ENCODE measurements around the gene CDH8.

The CDH8 gene

DNA sequence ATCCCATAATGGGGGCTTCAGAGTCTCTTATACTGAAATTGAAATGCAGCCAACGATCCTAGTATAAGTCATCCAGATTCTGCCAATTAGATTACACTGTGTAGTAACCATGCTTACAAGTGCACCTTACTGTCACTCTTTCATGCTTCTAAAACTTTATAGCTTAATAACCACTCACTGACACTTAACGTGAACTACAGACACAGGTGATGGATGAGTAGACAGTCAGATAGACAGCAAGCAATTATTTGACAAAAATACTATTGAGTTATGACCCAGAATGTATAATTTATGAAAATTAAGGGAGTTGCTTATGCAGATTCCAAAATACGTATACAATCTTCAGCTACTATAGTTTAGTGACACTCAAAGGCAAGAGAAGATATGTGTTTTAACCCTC lies 6.3 kb downstream of the CDH8 start:
- DNase-seq (ENCODE audit: low read depth in 3 of 3) = no peak

DNA sequence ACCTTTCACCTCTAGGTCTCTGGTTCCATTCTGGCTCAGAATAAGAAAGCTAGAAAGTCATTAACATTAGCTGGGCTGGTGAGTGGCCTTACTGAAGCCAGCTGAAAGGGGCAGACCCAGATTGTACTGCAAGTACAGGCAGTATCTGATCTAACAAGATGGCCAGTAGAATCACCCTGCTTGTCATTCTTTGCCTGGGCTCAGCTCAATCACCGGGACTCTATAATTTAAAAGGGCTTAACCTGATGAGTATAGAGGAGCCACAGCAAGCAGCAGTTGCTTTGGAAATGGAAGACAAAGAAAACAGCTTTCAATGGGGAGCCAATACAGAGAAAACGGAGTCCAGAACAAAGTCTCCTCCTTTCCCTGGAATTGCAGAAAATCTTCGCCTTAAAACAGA lies 13.6 kb downstream of the CDH8 start:
- DNase-seq (ENCODE audit: low read depth in 3 of 3) = no peak

DNA sequence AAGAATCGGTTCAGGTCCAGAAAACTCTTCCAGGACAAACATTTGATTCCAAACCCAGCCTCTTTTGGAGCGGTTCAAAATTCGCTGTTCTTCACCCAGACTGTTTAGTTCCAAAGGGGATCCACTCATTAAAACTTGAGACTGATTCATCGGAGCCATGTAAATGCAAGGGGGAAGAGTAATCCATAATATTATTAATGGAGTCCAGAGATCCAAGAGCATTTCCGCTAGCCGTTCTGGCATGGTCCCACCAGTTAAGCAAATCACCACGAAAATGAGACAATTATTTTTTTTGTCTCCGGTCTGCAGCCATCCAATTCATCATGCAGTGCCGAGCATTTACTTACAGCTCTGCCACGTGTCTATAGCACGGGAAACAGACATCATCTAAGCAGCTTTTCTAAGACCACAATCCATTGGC lies 15.1 kb downstream of the CDH8 start:
- no peak for DNase-seq (ENCODE audit: low read depth in 3 of 3)

DNA sequence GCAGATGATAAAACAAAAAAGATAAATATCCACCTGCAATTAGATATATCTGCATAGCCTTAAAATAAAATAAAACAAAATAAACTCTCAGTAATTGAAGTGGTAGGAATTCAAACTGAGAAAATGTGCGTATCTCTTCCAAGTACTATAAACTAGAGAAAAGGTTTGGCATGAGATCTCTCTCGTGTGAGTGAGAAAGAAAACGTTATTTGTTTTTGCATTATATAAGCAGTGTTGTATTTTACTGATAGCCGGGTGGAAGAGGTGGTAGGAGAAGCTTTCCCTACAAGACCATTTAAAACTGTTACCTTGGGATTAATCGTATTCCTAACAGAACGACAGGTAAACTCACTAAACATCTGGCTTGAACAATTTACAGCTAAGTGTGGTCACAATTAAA lies 15.6 kb downstream of the CDH8 start:
- DNase-seq (ENCODE audit: low read depth in 3 of 3) = no peak

DNA sequence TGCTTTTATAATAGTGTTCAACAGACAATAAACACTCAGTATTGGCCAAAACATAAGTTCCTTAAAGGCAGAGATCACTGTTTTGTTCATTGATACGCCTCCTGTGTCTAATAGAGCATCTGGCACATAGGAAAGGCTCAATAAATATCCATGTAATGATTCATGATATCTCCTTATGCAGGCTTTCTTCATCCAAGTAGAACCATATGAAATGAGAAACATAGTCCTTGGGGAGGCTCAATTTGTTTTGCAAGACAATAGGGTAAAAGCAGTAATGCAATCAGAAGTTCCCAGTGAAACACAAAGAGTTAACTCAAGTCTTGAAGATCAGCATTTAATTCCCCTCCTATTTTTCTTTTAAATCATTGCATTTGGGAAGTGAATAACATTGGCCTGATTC lies 16.4 kb downstream of the CDH8 start:
- DNase-seq (ENCODE audit: low read depth in 3 of 3) = no peak

DNA sequence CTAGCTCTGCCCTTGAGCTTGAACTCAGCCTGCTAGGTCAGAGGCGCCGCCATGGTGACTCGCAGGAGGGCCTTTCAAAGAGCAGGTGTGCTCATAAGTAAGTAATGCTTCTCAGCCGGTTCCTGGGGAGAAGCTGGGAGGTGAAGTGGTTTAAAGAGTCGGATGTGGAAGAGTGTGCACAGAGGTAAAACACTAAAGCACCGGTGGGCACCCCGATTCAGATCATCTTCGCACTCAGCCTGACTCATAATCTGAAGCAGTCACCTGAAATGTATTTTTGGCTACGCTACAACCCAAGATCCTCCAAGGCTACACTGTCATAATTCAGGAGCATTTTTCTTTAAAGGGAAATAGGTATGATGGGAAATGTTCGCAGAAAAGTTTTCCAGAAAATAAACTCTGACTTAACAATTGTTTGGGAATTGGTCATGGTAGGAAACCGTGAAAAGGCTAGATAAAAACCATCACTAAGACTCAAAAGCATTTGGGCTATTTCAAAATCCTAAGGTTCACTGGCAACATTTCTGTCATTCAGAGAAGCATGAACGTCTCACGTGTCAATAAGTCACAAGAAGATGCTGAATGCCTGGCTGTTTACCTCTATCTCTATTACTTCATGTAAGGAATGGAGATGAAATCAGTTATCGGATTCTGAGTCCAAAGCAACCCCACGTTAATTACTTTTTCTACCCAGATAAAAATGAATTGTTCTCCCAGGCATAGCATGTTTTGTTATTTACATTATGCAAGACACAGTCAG lies 17.8 kb downstream of the CDH8 start:
- no peak for DNase-seq (ENCODE audit: low read depth in 3 of 3)

DNA sequence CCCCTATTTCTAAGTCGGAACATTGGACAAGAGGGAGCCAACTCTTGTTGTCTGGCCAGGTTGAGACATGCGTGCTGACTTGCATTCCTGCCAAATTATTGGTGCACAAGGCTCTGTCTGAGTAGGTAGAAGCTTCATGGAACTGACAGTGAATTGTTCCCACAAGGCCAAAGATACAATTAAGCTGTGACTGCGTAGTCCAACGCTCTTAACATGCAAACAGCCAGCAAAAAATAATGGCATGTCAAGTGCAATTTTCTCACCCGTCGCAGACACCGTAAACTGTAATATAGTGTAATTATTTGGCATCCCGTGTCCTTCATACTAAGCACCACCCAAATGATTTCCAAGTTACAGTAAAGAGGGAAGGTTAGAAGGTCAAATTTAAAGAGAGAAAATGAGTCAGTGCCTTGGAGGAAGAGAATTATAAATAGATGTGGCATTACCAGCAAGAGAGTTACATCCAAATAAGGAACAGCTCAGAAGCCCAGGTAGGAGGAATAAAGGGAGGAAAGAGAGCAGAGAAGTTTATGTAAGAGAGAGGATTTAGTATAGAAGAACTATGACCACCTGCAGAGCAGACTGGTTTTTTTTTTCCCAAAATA lies 21.8 kb downstream of the CDH8 start:
- DNase-seq (ENCODE audit: low read depth in 3 of 3) = no peak

DNA sequence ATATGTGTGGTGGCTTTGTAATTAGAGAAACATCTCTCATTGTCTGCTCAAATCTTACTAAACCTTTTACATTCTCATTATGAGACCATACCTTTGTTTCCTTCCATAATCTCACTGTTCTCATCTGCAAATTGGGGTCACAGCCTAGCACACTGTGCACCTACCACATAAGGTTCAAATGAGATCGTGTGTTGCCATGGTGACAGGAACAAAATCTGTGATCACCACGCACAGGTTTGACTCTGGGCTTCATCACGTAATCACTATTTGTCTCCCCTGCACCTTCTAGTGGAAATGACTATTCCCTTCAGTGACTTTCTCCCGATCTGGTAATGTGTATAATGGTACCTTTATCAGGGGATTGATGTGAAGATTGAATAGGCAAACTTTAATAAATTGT lies 26.1 kb downstream of the CDH8 start:
- DNase-seq (ENCODE audit: low read depth in 3 of 3) = no peak

DNA sequence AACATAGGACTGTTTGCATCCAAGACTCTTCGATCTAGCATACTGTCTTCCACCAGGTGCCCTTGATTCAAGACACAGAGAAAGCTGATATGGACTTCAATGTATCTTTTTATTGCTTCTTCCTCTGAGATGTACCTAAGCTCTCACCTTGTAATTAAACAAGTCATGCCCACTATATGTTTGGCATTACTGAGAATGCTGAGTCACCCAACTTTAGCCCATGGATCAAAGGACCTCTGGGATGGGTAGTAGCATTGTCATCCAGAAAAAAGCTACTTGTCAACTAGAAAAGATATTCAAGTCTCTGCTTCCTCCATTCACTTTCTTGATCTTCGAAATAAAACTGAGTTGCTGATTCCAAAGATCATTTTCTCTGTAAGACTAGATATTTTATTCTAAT lies 37.8 kb downstream of the CDH8 start:
- no peak for DNase-seq (ENCODE audit: low read depth in 3 of 3)

DNA sequence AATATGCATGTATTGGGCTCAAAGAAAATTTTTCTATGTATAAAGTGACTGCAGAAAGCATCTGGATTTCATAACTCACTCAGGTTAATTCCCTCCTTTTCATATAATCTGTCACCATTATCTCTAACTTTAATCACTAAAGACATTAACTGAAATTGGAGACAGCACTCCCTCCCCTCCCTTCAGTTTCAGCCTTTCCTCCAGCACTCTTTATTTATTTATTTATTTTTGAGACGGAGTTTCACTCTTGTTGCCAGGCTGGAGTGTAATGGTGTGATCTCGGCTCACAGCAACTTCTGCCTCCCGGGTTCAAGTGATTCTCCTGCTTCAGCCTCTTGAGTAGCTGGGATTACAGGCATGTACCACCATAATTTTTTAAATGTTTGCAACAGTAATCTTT lies 43.1 kb downstream of the CDH8 start:
- no peak for DNase-seq (ENCODE audit: low read depth in 3 of 3)

DNA sequence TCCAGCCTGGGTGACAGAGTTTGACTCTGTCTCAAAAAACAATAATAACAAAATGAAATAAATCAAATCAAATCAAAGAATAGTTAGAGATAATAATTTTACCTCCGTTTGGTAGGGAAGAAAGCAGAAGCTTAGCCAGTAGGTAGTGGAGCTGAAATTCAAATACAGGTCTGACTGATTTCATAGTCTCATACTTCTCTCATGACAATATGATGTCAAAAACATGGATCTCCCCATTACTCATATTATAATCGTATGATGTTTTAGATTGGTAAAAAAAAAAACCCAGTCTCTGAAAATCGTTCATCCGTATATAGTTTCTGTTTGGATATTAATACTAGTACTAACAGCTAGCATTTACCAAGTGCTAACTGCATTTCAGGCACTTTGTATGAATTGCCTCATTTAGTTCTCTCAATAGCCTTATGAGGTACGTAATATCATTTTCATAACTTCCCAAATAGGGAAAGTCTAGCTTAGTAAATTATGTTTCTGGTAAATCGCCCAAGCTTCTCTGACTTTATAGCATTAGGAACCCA lies 48.7 kb downstream of the CDH8 start:
- no peak for DNase-seq (ENCODE audit: low read depth in 3 of 3)

DNA sequence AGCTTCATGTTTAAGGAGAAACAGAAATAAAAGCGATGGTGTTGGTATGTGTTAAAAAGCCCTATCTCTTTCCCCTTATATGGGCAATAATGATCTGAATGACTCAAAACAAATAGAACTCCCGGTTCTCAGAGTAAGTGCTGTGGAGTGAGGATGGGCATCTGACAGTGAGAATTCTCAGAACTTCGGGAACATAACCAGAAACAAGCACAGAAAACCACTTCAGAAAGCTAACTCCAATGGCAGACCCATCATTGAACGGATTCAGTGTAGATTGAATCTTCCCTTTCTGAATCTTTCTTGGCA lies 67.2 kb downstream of the CDH8 start:
- DNase-seq (ENCODE audit: low read depth in 3 of 3) = no peak

DNA sequence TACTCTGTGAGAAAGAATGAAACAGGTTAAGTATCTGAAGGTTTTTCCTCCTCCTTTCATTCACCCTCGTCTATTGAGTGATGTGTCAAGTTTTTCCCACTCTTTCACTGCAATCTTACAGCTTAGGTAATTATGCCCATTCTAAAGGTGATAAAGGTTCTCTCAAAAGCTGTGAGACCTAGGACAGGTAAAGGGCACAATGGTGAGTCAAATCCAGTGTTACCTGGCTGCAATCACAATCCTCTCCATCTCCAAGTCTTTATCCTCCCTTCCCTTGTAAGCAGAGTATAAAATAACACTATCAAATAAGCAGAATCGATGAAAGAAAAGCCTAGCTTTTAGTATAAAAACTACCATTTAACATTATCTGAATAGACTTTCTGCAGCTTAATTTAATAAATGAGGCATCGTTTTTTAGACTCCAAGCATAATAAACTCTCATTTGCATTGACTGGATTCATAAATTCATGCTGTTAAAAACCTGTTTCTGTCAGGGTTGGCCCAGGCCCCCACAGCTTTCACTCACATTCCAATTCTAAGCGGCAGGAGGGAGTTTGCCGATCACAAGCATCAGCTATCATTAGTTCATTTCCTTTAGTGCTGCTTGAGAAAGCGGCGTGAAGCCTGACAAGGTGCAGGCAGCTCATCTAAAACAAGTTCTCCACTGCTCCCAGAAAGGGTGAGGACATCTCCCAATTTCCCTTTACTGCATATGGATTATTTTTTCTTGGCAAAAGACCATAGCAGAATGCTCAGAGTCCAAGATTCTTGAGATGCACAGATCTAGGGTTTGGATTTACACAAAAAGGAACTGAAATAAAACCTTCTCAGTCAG lies 67.8 kb downstream of the CDH8 start:
- no peak for DNase-seq (ENCODE audit: low read depth in 3 of 3)

DNA sequence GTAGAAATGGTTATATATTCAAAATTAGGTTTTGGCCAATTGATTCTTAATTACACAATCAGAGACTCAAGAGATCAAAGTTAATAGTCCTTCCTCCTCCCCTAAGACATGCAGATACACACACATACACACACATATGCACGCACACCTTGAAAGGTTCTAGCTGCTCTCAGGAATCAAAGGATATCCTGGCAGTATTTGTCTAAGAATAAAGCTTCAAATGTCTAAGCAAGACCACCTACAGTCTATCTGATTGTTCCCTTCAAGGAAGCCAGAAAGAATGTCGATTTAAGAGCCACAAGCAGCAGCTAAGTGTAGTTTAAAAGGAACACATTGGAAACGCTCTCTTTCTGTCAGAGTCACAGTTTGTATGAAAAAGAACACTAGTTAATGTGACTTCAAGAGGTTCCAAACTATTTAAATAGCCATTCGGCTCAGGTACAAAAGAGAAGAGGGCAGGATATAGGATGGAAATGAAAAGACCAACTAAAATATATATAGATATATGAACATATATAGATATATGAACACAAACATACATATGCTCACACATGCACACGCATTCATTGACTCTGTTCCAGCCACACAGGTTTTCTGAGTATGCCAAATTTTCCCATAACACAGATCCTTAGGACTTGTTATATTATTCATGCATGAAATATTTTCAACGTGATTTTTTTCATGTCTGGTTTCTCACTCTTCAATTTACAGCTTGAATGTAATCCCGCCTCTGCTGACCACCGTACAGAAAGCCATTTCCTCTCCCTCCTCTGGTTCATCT lies 79.0 kb downstream of the CDH8 start:
- no peak for DNase-seq (ENCODE audit: low read depth in 3 of 3)

DNA sequence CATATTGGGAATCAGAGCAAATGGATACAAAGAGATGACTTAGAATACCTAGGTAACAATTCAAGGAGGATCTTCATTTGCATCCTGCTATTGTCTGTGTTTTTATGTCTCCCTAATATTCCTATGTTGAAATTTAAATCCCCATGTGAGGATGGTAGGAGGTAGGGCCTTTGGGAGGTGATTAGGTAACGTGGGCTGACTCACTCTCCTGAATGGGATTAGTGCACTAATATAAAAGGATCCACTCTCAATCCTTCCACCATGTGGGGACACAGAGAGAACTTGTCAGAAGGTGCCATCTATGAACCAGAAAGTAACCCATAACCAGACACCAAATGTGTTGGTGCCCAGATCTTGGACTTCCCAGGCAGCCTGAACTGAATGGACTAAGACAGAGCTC lies 83.4 kb downstream of the CDH8 start:
- DNase-seq (ENCODE audit: low read depth in 3 of 3) = no peak

DNA sequence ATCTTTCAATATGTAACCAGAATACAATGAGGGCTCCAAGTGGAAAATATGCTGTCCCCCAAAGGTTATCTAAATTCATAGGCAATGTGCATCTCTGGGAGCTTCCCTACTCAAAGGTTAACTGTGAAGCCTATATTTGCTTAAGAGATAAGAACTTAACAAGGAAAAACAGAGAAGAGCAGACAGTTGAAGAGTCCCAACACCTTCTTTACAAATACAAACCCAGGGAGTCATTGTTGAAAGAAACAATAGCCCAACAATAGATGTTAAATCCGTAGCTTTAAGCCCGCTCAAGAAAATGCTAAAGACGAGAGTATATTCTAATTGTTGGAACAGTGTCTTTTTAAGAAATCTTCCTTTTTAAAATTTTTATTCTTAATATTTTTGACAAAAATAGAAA lies 87.8 kb downstream of the CDH8 start:
- DNase-seq (ENCODE audit: low read depth in 3 of 3) = no peak

DNA sequence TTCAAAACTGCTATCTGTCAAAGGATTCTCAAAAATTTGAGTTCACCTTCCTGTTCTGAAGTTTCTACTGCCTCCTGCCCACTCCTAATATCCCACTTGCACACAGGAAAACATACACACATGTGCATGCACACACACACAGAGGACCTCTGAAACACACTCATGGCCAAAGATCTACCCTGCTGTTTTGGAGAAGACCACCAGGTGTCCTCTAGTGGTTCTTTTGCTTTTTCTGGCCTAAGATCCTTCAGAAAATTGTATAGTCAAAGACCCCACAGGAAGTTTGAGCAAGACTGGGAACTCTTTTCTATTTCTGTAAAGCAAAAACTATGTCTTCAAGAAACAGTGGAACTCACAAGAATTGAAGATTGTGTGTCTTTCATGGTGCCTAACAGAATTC lies 90.2 kb downstream of the CDH8 start:
- DNase-seq (ENCODE audit: low read depth in 3 of 3) = no peak

DNA sequence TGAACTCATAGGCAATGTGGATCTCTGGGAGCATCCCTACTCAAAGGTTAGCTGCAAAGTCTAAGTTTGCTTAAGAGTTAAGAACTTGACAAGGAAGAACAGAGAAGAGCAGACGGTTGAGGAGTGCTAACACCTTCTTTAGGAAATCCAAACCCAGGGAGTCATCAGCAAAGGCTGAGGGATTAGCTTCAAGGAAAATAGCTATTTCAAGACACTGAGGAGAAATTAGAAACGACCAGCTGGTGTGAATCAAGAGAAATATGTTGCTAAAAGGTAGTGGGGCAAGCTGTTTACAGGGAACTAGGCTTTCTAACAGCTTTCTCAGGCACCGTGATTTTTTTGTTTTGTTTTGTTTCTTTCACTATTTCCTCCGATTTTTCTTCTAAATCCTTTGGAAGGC lies 90.7 kb downstream of the CDH8 start:
- no peak for DNase-seq (ENCODE audit: low read depth in 3 of 3)

DNA sequence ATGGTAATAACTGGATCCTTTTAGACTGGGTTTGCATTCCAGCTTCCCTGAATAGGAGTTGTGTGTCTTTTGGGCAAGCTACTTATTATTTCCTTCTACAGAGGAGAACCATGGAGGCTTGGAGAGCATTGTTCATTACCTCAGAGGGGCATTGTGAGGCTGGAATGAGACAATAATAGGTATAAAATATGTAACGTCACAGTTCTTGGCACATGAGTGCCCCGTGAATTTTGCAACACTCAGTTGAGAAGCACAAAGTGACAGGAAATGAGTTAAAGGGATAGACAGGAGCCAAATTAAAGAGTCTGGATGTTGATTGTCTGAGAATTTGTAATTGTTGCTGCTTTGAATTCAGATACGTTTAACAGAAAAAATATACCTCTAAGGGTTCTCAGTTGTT lies 92.2 kb downstream of the CDH8 start:
- no peak for DNase-seq (ENCODE audit: low read depth in 3 of 3)

DNA sequence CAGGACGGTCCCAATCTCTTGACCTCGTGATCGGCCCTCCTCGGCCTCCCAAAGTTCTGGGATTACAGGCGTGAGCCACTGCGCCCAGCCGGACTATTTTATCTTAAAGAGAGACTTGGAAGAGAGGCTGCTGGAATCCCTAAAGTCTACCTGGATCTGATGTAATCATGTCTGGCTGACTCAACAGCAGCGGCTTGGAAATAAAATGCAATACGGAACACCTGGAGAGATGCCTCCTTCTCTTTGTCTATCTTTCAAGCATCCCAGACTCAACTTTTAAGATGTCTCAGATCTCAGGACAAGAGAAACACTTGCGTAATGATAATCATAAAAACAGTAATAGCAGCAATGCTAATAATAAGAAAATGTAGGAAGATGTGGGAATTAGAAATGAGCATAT lies 95.6 kb downstream of the CDH8 start:
- no peak for DNase-seq (ENCODE audit: low read depth in 3 of 3)

DNA sequence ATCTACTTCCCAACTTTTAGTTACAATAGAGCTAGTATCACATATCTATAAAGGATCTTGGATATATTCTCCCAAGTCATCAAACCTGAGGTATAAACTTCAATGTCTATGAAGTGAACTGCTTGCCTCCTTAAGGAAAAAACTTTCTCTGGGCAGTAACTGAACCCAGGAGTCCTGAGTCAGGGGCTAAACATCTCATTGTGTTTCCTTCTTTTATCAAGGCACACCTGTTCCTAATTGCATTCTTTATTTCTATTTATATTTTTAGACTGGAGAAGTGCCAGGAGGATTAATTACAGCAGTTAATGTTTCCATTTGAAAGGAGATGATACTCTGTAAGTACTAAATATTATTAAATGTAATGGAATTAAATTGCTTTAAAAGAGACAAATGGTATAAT lies 98.6 kb downstream of the CDH8 start:
- DNase-seq (ENCODE audit: low read depth in 3 of 3) = no peak

DNA sequence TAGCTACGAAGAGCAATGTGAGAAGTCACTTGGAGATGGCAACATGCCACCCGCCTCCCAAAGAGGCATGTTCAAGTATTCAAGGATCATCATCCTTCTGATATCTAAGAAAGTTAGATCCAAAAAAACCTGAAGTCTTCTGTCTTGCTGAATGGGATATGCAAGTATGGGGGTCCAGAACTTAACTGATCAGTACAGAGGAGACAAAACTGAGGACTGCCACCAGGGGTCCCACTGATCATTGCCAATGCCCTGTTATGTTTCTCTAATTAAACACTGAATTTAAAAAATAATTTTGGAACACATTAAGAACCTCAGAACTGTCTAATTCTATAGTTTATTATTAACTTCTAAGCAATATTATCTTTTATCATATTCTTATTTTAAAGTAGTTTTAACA lies 99.7 kb downstream of the CDH8 start:
- DNase-seq (ENCODE audit: low read depth in 3 of 3) = no peak

Measured in stimulated activated CD4-positive, alpha-beta T cell treated with anti-CD3 and anti-CD28 coated beads, TNF-alpha, amount 100 ng/mL, for 24 hours (primary cell).